ENCODE measurements around the gene CCSER1.
"Not testable (repeated sequence)": the region's sequence is repeated elsewhere in the genome, so short reads cannot be mapped to it uniquely, and the experiment has no call there.

Gene CCSER1

GRCh38 chr4:91258326-91258725 lies 1131.1 kb downstream of the CCSER1 start:
- Histone ChIP-seq H3F3A (ENCODE audit: control insufficient read depth, insufficient read depth) (no peaks in the 10 kb centered on the region), H3K9me2 (replicated peaks; ENCODE audit: control insufficient read depth, low read length) (no peaks in the 10 kb centered on the region), H4K20me1 (ENCODE audit: control insufficient read depth, insufficient read depth, low read depth, low read length) (no peaks in the 10 kb centered on the region), H3K4me2 (ENCODE audit: low read length) (no peak overlapping the region), H3K4me1 (ENCODE audit: control insufficient read depth, low read length) (no peaks in the 10 kb centered on the region), H3K9me3 (ENCODE audit: control insufficient read depth, insufficient read depth, low read length) (no peaks in the 10 kb centered on the region), H3K27ac (ENCODE audit: low read depth, low read length) (no peak overlapping the region), H3K27me3 (ENCODE audit: control insufficient read depth, low read length) (no peaks in the 10 kb centered on the region), H3K36me3 (ENCODE audit: control insufficient read depth, low read length) (no peaks in the 10 kb centered on the region), H3K79me2 (ENCODE audit: control insufficient read depth, low read length) (no peaks in the 10 kb centered on the region), H3K4me3 (ENCODE audit: low read length) (no peak overlapping the region)
- TF ChIP-seq EZH2phosphoT487 (IDR thresholded peaks at IDR 0.05; ENCODE audit: borderline replicate concordance, low read length) (no peak), CTCF (IDR thresholded peaks at IDR 0.05; ENCODE audit: low read depth, low read length, poor library complexity, severe bottlenecking) (no peak)

GRCh38 chr4:91267543-91267942 lies 1140.3 kb downstream of the CCSER1 start:
- Histone ChIP-seq H3K27me3 (ENCODE audit: control insufficient read depth, low read length) (no peaks in the 10 kb centered on the region), H3K27ac (ENCODE audit: low read depth, low read length) (no peak overlapping the region), H3K79me2 (ENCODE audit: control insufficient read depth, low read length) (no peaks in the 10 kb centered on the region), H3K9me2 (replicated peaks; ENCODE audit: control insufficient read depth, low read length) (no peaks in the 10 kb centered on the region), H3K36me3 (ENCODE audit: control insufficient read depth, low read length) (no peaks in the 10 kb centered on the region), H4K20me1 (ENCODE audit: control insufficient read depth, insufficient read depth, low read depth, low read length) (no peaks in the 10 kb centered on the region), H3K4me3 (ENCODE audit: low read length) (no peak overlapping the region), H3K4me1 (ENCODE audit: control insufficient read depth, low read length) (no peaks in the 10 kb centered on the region), H3K9me3 (ENCODE audit: control insufficient read depth, insufficient read depth, low read length) (no peaks in the 10 kb centered on the region), H3F3A (ENCODE audit: control insufficient read depth, insufficient read depth) (no peaks in the 10 kb centered on the region), H3K4me2 (ENCODE audit: low read length) (no peak overlapping the region)
- TF ChIP-seq EZH2phosphoT487 (IDR thresholded peaks at IDR 0.05; ENCODE audit: borderline replicate concordance, low read length), result no peak

GRCh38 chr4:91268481-91268880 lies 1141.3 kb downstream of the CCSER1 start:
- H3K27me3 ChIP-seq (ENCODE audit: control insufficient read depth, low read length); H3K27ac ChIP-seq (ENCODE audit: low read depth, low read length); H3F3A ChIP-seq (ENCODE audit: control insufficient read depth, insufficient read depth); H3K9me2 ChIP-seq (replicated peaks; ENCODE audit: control insufficient read depth, low read length); H4K20me1 ChIP-seq (ENCODE audit: control insufficient read depth, insufficient read depth, low read depth, low read length); H3K4me1 ChIP-seq (ENCODE audit: control insufficient read depth, low read length); H3K36me3 ChIP-seq (ENCODE audit: control insufficient read depth, low read length); H3K4me3 ChIP-seq (ENCODE audit: low read length); H3K9me3 ChIP-seq (ENCODE audit: control insufficient read depth, insufficient read depth, low read length); H3K4me2 ChIP-seq (ENCODE audit: low read length); H3K79me2 ChIP-seq (ENCODE audit: control insufficient read depth, low read length): not testable (repeated sequence)

GRCh38 chr4:91268913-91269312 lies 1141.7 kb downstream of the CCSER1 start:
- Histone ChIP-seq H3F3A (ENCODE audit: control insufficient read depth, insufficient read depth) (no peaks in the 10 kb centered on the region), H3K9me2 (replicated peaks; ENCODE audit: control insufficient read depth, low read length) (no peaks in the 10 kb centered on the region), H3K36me3 (ENCODE audit: control insufficient read depth, low read length) (no peaks in the 10 kb centered on the region), H3K4me3 (ENCODE audit: low read length) (no peak overlapping the region), H3K27me3 (ENCODE audit: control insufficient read depth, low read length) (no peaks in the 10 kb centered on the region), H3K9me3 (ENCODE audit: control insufficient read depth, insufficient read depth, low read length) (no peaks in the 10 kb centered on the region), H3K27ac (ENCODE audit: low read depth, low read length) (no peak overlapping the region), H4K20me1 (ENCODE audit: control insufficient read depth, insufficient read depth, low read depth, low read length) (no peaks in the 10 kb centered on the region), H3K4me2 (ENCODE audit: low read length) (no peak overlapping the region), H3K4me1 (ENCODE audit: control insufficient read depth, low read length) (no peaks in the 10 kb centered on the region), H3K79me2 (ENCODE audit: control insufficient read depth, low read length) (no peaks in the 10 kb centered on the region)
- TF ChIP-seq EZH2phosphoT487 (IDR thresholded peaks at IDR 0.05; ENCODE audit: borderline replicate concordance, low read length), result no peak
- TF ChIP-seq CTCF (IDR thresholded peaks at IDR 0.05; ENCODE audit: low read depth, low read length, poor library complexity, severe bottlenecking), result no peak
